ENCODE data around the gene HKDC1.

The HKDC1 gene

GRCh38 chr10:69237528-69238159, 17.5 kb downstream of the HKDC1 start:
- TF ChIP-seq ZNF157 (tag by site-specific recombination; IDR thresholded peaks at IDR 0.05) (no peak), ZSCAN4 (tag by site-specific recombination; IDR thresholded peaks at IDR 0.05) (peak; percentile 59), ZNF184 (tag by site-specific recombination; IDR thresholded peaks at IDR 0.05) (0 out of 2 replicates have a peak, but pooled peaks have one; percentile 8), ZNF155 (tag by site-specific recombination; IDR thresholded peaks at IDR 0.05) (no peak), ZNF792 (tag by site-specific recombination; IDR thresholded peaks at IDR 0.05) (no peak), ZNF639 (tag by site-specific recombination; IDR thresholded peaks at IDR 0.05) (0 out of 2 replicates have a peak, but pooled peaks have one; percentile 49), ZFP37 (tag by site-specific recombination; IDR thresholded peaks at IDR 0.05) (0 out of 2 replicates have a peak, but pooled peaks have one; percentile 32), ZNF776 (tag by site-specific recombination; IDR thresholded peaks at IDR 0.05; ENCODE audit: borderline replicate concordance) (no peak), MYNN (tag by site-specific recombination; IDR thresholded peaks at IDR 0.05; ENCODE audit: borderline replicate concordance) (no peak), KLF17 (tag by site-specific recombination; IDR thresholded peaks at IDR 0.05) (peak; percentile 61; the same call in 1 of the 2 replicates), ZNF654 (tag by site-specific recombination; IDR thresholded peaks at IDR 0.05; ENCODE audit: low read depth) (peak; percentile 98), CTCF (tag by site-specific recombination; IDR thresholded peaks at IDR 0.05) (peak; percentile 79), ZSCAN30 (tag by site-specific recombination; IDR thresholded peaks at IDR 0.05) (peak; percentile 80), KLF10 (tag by site-specific recombination; IDR thresholded peaks at IDR 0.05) (0 out of 2 replicates have a peak, but pooled peaks have one; percentile 38), ZNF664 (tag by site-specific recombination; IDR thresholded peaks at IDR 0.05) (no peak), ZNF621 (tag by site-specific recombination; IDR thresholded peaks at IDR 0.05) (no peak), ZNF394 (tag by site-specific recombination; IDR thresholded peaks at IDR 0.05; ENCODE audit: borderline replicate concordance) (peak; percentile 17; the same call in 1 of the 2 replicates), PRDM1 (tag by site-specific recombination; IDR thresholded peaks at IDR 0.05) (peak; percentile 62; the same call in 1 of the 2 replicates), ZNF658 (tag by site-specific recombination; IDR thresholded peaks at IDR 0.05) (no peak), ZBTB17 (tag by site-specific recombination; IDR thresholded peaks at IDR 0.05) (peak; percentile 74), IKZF3 (tag by site-specific recombination; IDR thresholded peaks at IDR 0.05) (0 out of 2 replicates have a peak, but pooled peaks have one; percentile 12), ZNF366 (tag by site-specific recombination; conservative IDR thresholded peaks at IDR 0.05) (peak; percentile 53; the same call in 1 of the 2 replicates), ZNF2 (tag by site-specific recombination; IDR thresholded peaks at IDR 0.05) (peak; percentile 73; the same call in 1 of the 2 replicates), ZNF660 (tag by site-specific recombination; IDR thresholded peaks at IDR 0.05) (peak; percentile 77; the same call in 1 of the 2 replicates), ZEB2 (tag by site-specific recombination; IDR thresholded peaks at IDR 0.05) (0 out of 2 replicates have a peak, but pooled peaks have one; percentile 30)
- Histone ChIP-seq H3K4me3 (ENCODE audit: low read depth, low read length) (no peak overlapping the region), H3K36me3 (ENCODE audit: control insufficient read depth in 2 of 2, insufficient read depth in 1 of 2, low read length in 2 of 2) (no peaks in the 10 kb centered on the region), H3K27ac (ENCODE audit: extremely low read depth, low read depth, low read length) (no peak overlapping the region), H3K9me3 (ENCODE audit: control insufficient read depth, insufficient read depth, low read depth, low read length) (no peaks in the 10 kb centered on the region), H3K4me1 (ENCODE audit: control insufficient read depth, insufficient read depth, low read length) (no peaks in the 10 kb centered on the region)
- ChIA-PET CTCF (interaction anchor here (0.6 to 7.5 kb wide), 20 partner anchors 8 to 748 kb away, joined by 3 to 147 read pairs (median 4); no protein-coding TSS in a partner anchor), POLR2A (interaction anchor here (1.6 kb wide), 1 partner anchor 153 kb away, joined by 4 read pairs; no protein-coding TSS in a partner anchor)
